NT2/D1 (cell line): ENCODE results near the gene FGF4.

Experiments used
- DNase-seq: peaks from one replicate; pipeline ENCODE4 v3.0.0-alpha.2; 2011; ENCODE audit warnings: low read depth, low spot score
- H3K27me3 ChIP-seq: 2 replicates; pipeline ENCODE4 v1.6.0; 2011; ENCODE audit warnings: mild to moderate bottlenecking; ENCODE audit not compliant: insufficient read length, insufficient read depth
- H3K36me3 ChIP-seq: 2 replicates; pipeline ENCODE4 v1.6.1; 2011; ENCODE audit warnings: mild to moderate bottlenecking, low read length, mixed read lengths; ENCODE audit not compliant: insufficient read depth, insufficient read length
- H3K4me1 ChIP-seq: 2 replicates; pipeline ENCODE4 v1.5.1; 2011; ENCODE audit not compliant: insufficient read depth, insufficient read length
- H3K4me3 ChIP-seq: 2 replicates; pipeline ENCODE4 v1.5.1; 2011; ENCODE audit warnings: low read depth; ENCODE audit not compliant: insufficient read length
- H3K9ac ChIP-seq: 2 replicates; pipeline ENCODE4 v1.6.0; 2011; ENCODE audit warnings: low read depth; ENCODE audit not compliant: insufficient read length
- H3K9me3 ChIP-seq: 2 replicates; pipeline ENCODE4 v1.5.1; 2011; ENCODE audit warnings: mild to moderate bottlenecking, low read length; ENCODE audit not compliant: insufficient read depth
- SUZ12 ChIP-seq: IDR thresholded peaks from 2 replicates; pipeline ENCODE4 v1.6.1; 2011; ENCODE audit not compliant: insufficient read length, insufficient read depth; ENCODE audit errors: extremely low read depth
- YY1 ChIP-seq: IDR thresholded peaks from 2 replicates; pipeline ENCODE4 v1.6.1; 2011; ENCODE audit not compliant: insufficient read length, insufficient read depth
- ZNF274 ChIP-seq: IDR thresholded peaks from 2 replicates; pipeline ENCODE4 v1.6.1; 2011; ENCODE audit warnings: mild to moderate bottlenecking, low read depth, low read length

FGF4 gene

GRCh38 chr11:69748637-69749036 is 26.5 kb downstream of the FGF4 start:
- H3K4me1 ChIP-seq: peaks cover 22% of the 10 kb centered on the region
- no peaks in the 10 kb centered on the region for H3K27me3 ChIP-seq
- H3K9me3 ChIP-seq: no peaks in the 10 kb centered on the region
- no peak overlapping the region for H3K9ac ChIP-seq
- H3K4me3 ChIP-seq: no peak overlapping the region
- no peaks in the 10 kb centered on the region for H3K36me3 ChIP-seq
- TF ChIP-seq YY1 (no peak), ZNF274 (no peak), SUZ12 (no peak)
- no peak for DNase-seq

GRCh38 chr11:69746752-69747742 is 28.1 kb downstream of the FGF4 start:
- Histone ChIP-seq H3K9me3 (no peaks in the 10 kb centered on the region), H3K4me1 (peaks cover 20% of the 10 kb centered on the region), H3K27me3 (no peaks in the 10 kb centered on the region), H3K9ac (no peak overlapping the region), H3K36me3 (no peaks in the 10 kb centered on the region), H3K4me3 (no peak overlapping the region)
- TF ChIP-seq YY1: no peak
- no peak for TF ChIP-seq SUZ12
- TF ChIP-seq ZNF274: no peak
- DNase-seq: no peak

GRCh38 chr11:69746140-69746539 is 29.0 kb downstream of the FGF4 start:
- no peak for TF ChIP-seq SUZ12
- TF ChIP-seq ZNF274: no peak
- TF ChIP-seq YY1: no peak
- no peak for DNase-seq
- no peaks in the 10 kb centered on the region for H3K27me3 ChIP-seq
- H3K36me3 ChIP-seq: no peaks in the 10 kb centered on the region
- H3K9me3 ChIP-seq: no peaks in the 10 kb centered on the region
- H3K4me3 ChIP-seq: no peak overlapping the region
- peaks cover 20% of the 10 kb centered on the region for H3K4me1 ChIP-seq
- H3K9ac ChIP-seq: no peak overlapping the region

- no peak overlapping the region for H3K4me3 ChIP-seq
- no peaks in the 10 kb centered on the region for H3K36me3 ChIP-seq
- no peaks in the 10 kb centered on the region for H3K9me3 ChIP-seq
- TF ChIP-seq YY1: no peak
- H3K4me1 ChIP-seq: peaks cover 14% of the 10 kb centered on the region
- H3K27me3 ChIP-seq: no peaks in the 10 kb centered on the region
- H3K9ac ChIP-seq: no peak overlapping the region
- DNase-seq: no peak
These were observed 29.9 kb downstream of the FGF4 start for GRCh38 chr11:69745201-69745600.

GRCh38 chr11:69744435-69744834 is 30.7 kb downstream of the FGF4 start:
- peak; percentile 78 for DNase-seq
- no peaks in the 10 kb centered on the region for H3K36me3 ChIP-seq
- H3K4me1 ChIP-seq: peaks cover 10% of the 10 kb centered on the region
- no peak overlapping the region for H3K4me3 ChIP-seq
- H3K9me3 ChIP-seq: no peaks in the 10 kb centered on the region
- H3K9ac ChIP-seq: no peak overlapping the region
- TF ChIP-seq YY1 (no peak), ZNF274 (no peak), SUZ12 (no peak)
- H3K27me3 ChIP-seq: no peaks in the 10 kb centered on the region

GRCh38 chr11:69734841-69735240 is 40.3 kb downstream of the FGF4 start:
- TF ChIP-seq ZNF274 (no peak), SUZ12 (no peak), YY1 (no peak)
- no peaks in the 10 kb centered on the region for H3K4me1 ChIP-seq
- H3K4me3 ChIP-seq: no peak overlapping the region
- DNase-seq: no peak
- peaks cover 26% of the 10 kb centered on the region for H3K9me3 ChIP-seq
- H3K9ac ChIP-seq: no peak overlapping the region
- H3K27me3 ChIP-seq: no peaks in the 10 kb centered on the region
- no peaks in the 10 kb centered on the region for H3K36me3 ChIP-seq

GRCh38 chr11:69734367-69734766 is 40.8 kb downstream of the FGF4 start:
- Histone ChIP-seq H3K9me3 (peaks cover 26% of the 10 kb centered on the region), H3K27me3 (peaks cover 3% of the 10 kb centered on the region), H3K9ac (no peak overlapping the region), H3K36me3 (no peaks in the 10 kb centered on the region), H3K4me1 (no peaks in the 10 kb centered on the region), H3K4me3 (no peak overlapping the region)
- no peak for DNase-seq
- TF ChIP-seq YY1 (no peak), ZNF274 (no peak), SUZ12 (no peak)
